ENCODE data around the gene HES1. TPM values are rescaled to one million over a fixed set of nuclear protein-coding genes. Genes with fewer than 3 reads are reported as not detected.

The HES1 gene
- total and polyA plus RNA-seq, 10 of the 15 experiments (the other 5 are each of a cell fraction or from before 2014, with no cell fraction given), result 0.46 to 5.3 (median 2.3) TPM

DNA sequence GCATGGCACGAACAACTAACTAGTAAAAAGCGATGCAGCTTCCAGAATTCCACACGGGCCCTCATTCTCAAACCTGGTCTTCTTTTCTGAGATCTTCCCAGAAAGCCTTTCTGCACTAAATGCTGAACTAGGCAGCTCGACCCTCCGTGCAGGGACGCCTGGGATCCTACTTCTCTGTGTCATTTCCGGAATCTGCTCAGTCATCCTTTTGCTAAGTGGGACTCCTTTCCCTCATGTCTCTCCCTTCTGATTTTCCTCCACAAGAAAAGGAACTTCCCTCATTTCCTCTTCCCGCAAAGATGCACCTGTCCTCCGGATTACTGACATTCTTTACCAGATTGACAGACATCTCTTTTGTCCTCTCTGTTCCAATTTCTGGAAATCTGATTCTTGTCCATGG, 9.2 kb upstream of the HES1 start:
- intact Hi-C loops (cut with micrococcal nuclease; ENCODE audit: unreplicated experiment) (no loop called here), in situ Hi-C loops (cut with MboI) (no loop called here)
- Histone ChIP-seq H2AFZ (ENCODE audit: control insufficient read depth, low read depth, low read length) (no peak overlapping the region), H3K36me3 (ENCODE audit: control insufficient read depth in 2 of 2, insufficient read depth in 2 of 2, low read length in 1 of 2) (no peaks in the 10 kb centered on the region), H3K79me2 (ENCODE audit: control insufficient read depth, insufficient read depth, low read length) (no peaks in the 10 kb centered on the region), H3K4me3 (no peak overlapping the region), H3K27me3 (replicated peaks in 1 of 2; ENCODE audit: control insufficient read depth in 2 of 2, insufficient read depth in 2 of 2, low read length in 1 of 2) (no peaks in the 10 kb centered on the region; a peak in 2 of 4 replicates), H3K4me1 (ENCODE audit: control insufficient read depth, insufficient read depth, low read length) (peaks cover 20% of the 10 kb centered on the region), H3K27ac (ENCODE audit: control insufficient read depth, insufficient read depth) (no peak overlapping the region), H3K4me2 (ENCODE audit: control insufficient read depth, insufficient read depth) (no peak overlapping the region), H4K20me1 (ENCODE audit: control insufficient read depth, insufficient read depth) (no peaks in the 10 kb centered on the region), H3K9ac (ENCODE audit: control insufficient read depth, insufficient read depth, low read length) (no peak overlapping the region), H3K9me3 (replicated peaks; ENCODE audit: control insufficient read depth, insufficient read depth, low read length) (peaks cover under 1% of the 10 kb centered on the region; the same call in 1 of the 3 replicates)
- CTCF ChIA-PET, result no interaction called here
- RAD21 ChIA-PET (ENCODE audit: unreplicated experiment), result no interaction called here
- 82% methylated on average over 9 of the region's 9 CpGs for WGBS (ENCODE audit: insufficient coverage, insufficient replicate concordance, low lambda C conversion rate, missing lambda C conversion rate)
- BruUV-seq (replicated peaks), result no TSS peak
- no peak for ATAC-seq
- FAIRE-seq, result no peak
- POLR2A ChIA-PET, result no interaction called here
- SMC1A ChIA-PET (ENCODE audit: uncharacterized antibody, unreplicated experiment), result interaction anchor here (4.3 kb wide), 1 partner anchor 11 kb away, joined by 18 read pairs; no protein-coding TSS in a partner anchor
- no peak for DNase-seq (ENCODE audit: low read depth, low spot score)
- no peak for TF ChIP-seq ZNF217 (IDR thresholded peaks at IDR 0.05)
- TF ChIP-seq, protein P1, sequence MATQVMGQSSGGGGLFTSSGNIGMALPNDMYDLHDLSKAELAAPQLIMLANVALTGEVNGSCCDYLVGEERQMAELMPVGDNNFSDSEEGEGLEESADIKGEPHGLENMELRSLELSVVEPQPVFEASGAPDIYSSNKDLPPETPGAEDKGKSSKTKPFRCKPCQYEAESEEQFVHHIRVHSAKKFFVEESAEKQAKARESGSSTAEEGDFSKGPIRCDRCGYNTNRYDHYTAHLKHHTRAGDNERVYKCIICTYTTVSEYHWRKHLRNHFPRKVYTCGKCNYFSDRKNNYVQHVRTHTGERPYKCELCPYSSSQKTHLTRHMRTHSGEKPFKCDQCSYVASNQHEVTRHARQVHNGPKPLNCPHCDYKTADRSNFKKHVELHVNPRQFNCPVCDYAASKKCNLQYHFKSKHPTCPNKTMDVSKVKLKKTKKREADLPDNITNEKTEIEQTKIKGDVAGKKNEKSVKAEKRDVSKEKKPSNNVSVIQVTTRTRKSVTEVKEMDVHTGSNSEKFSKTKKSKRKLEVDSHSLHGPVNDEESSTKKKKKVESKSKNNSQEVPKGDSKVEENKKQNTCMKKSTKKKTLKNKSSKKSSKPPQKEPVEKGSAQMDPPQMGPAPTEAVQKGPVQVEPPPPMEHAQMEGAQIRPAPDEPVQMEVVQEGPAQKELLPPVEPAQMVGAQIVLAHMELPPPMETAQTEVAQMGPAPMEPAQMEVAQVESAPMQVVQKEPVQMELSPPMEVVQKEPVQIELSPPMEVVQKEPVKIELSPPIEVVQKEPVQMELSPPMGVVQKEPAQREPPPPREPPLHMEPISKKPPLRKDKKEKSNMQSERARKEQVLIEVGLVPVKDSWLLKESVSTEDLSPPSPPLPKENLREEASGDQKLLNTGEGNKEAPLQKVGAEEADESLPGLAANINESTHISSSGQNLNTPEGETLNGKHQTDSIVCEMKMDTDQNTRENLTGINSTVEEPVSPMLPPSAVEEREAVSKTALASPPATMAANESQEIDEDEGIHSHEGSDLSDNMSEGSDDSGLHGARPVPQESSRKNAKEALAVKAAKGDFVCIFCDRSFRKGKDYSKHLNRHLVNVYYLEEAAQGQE (IDR thresholded peaks at IDR 0.05; ENCODE audit: low read depth, low read length), result no peak
- TF ChIP-seq SREBF1 (IDR thresholded peaks at IDR 0.05; ENCODE audit: low read length), result no peak
- no peak for TF ChIP-seq RAD51 (IDR thresholded peaks at IDR 0.05)
- TF ChIP-seq TCF3 (IDR thresholded peaks at IDR 0.05; ENCODE audit: borderline replicate concordance, insufficient read depth, low read depth, low read length), result no peak
- TF ChIP-seq SMAD5 (IDR thresholded peaks at IDR 0.05; ENCODE audit: low read depth), result no peak
- TF ChIP-seq, protein P2, sequence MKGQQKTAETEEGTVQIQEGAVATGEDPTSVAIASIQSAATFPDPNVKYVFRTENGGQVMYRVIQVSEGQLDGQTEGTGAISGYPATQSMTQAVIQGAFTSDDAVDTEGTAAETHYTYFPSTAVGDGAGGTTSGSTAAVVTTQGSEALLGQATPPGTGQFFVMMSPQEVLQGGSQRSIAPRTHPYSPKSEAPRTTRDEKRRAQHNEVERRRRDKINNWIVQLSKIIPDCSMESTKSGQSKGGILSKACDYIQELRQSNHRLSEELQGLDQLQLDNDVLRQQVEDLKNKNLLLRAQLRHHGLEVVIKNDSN (IDR thresholded peaks at IDR 0.05; ENCODE audit: borderline replicate concordance, extremely low read length, insufficient read depth, low read depth, low read length), result no peak
- TF ChIP-seq, protein P3, sequence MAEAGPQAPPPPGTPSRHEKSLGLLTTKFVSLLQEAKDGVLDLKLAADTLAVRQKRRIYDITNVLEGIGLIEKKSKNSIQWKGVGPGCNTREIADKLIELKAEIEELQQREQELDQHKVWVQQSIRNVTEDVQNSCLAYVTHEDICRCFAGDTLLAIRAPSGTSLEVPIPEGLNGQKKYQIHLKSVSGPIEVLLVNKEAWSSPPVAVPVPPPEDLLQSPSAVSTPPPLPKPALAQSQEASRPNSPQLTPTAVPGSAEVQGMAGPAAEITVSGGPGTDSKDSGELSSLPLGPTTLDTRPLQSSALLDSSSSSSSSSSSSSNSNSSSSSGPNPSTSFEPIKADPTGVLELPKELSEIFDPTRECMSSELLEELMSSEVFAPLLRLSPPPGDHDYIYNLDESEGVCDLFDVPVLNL (IDR thresholded peaks at IDR 0.05; ENCODE audit: low read depth, low read length), result no peak
- TF ChIP-seq, protein P4, sequence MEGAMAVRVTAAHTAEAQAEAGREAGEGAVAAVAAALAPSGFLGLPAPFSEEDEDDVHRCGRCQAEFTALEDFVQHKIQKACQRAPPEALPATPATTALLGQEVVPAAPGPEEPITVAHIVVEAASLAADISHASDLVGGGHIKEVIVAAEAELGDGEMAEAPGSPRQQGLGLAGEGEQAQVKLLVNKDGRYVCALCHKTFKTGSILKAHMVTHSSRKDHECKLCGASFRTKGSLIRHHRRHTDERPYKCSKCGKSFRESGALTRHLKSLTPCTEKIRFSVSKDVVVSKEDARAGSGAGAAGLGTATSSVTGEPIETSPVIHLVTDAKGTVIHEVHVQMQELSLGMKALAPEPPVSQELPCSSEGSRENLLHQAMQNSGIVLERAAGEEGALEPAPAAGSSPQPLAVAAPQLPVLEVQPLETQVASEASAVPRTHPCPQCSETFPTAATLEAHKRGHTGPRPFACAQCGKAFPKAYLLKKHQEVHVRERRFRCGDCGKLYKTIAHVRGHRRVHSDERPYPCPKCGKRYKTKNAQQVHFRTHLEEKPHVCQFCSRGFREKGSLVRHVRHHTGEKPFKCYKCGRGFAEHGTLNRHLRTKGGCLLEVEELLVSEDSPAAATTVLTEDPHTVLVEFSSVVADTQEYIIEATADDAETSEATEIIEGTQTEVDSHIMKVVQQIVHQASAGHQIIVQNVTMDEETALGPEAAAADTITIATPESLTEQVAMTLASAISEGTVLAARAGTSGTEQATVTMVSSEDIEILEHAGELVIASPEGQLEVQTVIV (IDR thresholded peaks at IDR 0.05; ENCODE audit: borderline replicate concordance, partially characterized antibody), result no peak
- no peak for TF ChIP-seq BMI1 (IDR thresholded peaks at IDR 0.05; ENCODE audit: borderline replicate concordance)
- TF ChIP-seq, protein P5, sequence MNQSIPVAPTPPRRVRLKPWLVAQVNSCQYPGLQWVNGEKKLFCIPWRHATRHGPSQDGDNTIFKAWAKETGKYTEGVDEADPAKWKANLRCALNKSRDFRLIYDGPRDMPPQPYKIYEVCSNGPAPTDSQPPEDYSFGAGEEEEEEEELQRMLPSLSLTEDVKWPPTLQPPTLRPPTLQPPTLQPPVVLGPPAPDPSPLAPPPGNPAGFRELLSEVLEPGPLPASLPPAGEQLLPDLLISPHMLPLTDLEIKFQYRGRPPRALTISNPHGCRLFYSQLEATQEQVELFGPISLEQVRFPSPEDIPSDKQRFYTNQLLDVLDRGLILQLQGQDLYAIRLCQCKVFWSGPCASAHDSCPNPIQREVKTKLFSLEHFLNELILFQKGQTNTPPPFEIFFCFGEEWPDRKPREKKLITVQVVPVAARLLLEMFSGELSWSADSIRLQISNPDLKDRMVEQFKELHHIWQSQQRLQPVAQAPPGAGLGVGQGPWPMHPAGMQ (IDR thresholded peaks at IDR 0.05; ENCODE audit: borderline replicate concordance), result no peak
- TF ChIP-seq NR2F1 (conservative IDR thresholded peaks at IDR 0.05), result no peak
- no peak for TF ChIP-seq SMARCA5 (IDR thresholded peaks at IDR 0.05)
- no peak for TF ChIP-seq PML (IDR thresholded peaks at IDR 0.05; ENCODE audit: low read length)
- TF ChIP-seq, protein P6, sequence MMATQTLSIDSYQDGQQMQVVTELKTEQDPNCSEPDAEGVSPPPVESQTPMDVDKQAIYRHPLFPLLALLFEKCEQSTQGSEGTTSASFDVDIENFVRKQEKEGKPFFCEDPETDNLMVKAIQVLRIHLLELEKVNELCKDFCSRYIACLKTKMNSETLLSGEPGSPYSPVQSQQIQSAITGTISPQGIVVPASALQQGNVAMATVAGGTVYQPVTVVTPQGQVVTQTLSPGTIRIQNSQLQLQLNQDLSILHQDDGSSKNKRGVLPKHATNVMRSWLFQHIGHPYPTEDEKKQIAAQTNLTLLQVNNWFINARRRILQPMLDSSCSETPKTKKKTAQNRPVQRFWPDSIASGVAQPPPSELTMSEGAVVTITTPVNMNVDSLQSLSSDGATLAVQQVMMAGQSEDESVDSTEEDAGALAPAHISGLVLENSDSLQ (IDR thresholded peaks at IDR 0.05), result no peak

All from GM12878 (cell line).